Stimulated activated CD4-positive, alpha-beta T cell treated with anti-CD3 and anti-CD28 coated beads, Interleukin-4, amount 100 ng/mL, for 48 hours (primary cell): ENCODE results near the gene MAG.

Experiments
- DNase-seq, 2 donors: peaks; one replicate each; pipeline ENCODE4 v3.0.0-alpha.2; 2020; ENCODE audit warnings: low read depth in 2 of 2

Gene MAG

GRCh38 chr19:35291916-35292315, at the start of gene MAG:
Gene MAG, plus strand, starts transcription at chr19:35292161. Its CDS starts 3,248 bp downstream, at chr19:35295409.
- no peak for DNase-seq

- no peak for DNase-seq
Measured at GRCh38 chr19:35246466-35247092, 45.4 kb upstream of the MAG start.

GRCh38 chr19:35247526-35248309, 44.2 kb upstream of the MAG start:
- DNase-seq = peak in 1 of 2 donors; percentile 53

GRCh38 chr19:35248310-35249145, 43.4 kb upstream of the MAG start, which contains the start of gene LSR:
Gene LSR, plus strand, starts transcription at chr19:35249002. Its CDS starts 21 bp downstream, at chr19:35249023.
- DNase-seq = peak in 1 of 2 donors; percentile 57

- no peak for DNase-seq
Measured at GRCh38 chr19:35249146-35249847, 42.7 kb upstream of the MAG start.

GRCh38 chr19:35249848-35250711, 41.9 kb upstream of the MAG start:
- no peak for DNase-seq

- no peak for DNase-seq
Measured at GRCh38 chr19:35251456-35251855, 40.5 kb upstream of the MAG start.

GRCh38 chr19:35253316-35254286, 38.4 kb upstream of the MAG start:
- DNase-seq = no peak

GRCh38 chr19:35254341-35255297, 37.3 kb upstream of the MAG start:
- DNase-seq = no peak

GRCh38 chr19:35256566-35256965, 35.4 kb upstream of the MAG start:
- no peak for DNase-seq

- DNase-seq = no peak
Measured at GRCh38 chr19:35257113-35257461, 34.9 kb upstream of the MAG start.

GRCh38 chr19:35260694-35261304, 31.2 kb upstream of the MAG start:
- no peak for DNase-seq

GRCh38 chr19:35261356-35262100, 30.4 kb upstream of the MAG start:
- no peak for DNase-seq

- no peak for DNase-seq
Measured at GRCh38 chr19:35262101-35262761, 29.7 kb upstream of the MAG start.

GRCh38 chr19:35264268-35265125, 27.5 kb upstream of the MAG start:
- no peak for DNase-seq
